Measurements from ENCODE around the gene PRR18. TPM values are rescaled to one million over a fixed set of nuclear protein-coding genes. Genes with fewer than 3 reads are reported as not detected.

PRR18 gene
- total and polyA plus RNA-seq, 2 of the 13 experiments (the other 11 are each of a cell fraction or from before 2014, with no cell fraction given): 0.04 TPM

- H3K4me1 ChIP-seq (ENCODE audit: insufficient read depth, low read length): peaks cover 7% of the 10 kb centered on the region; the same call in 1 of the 2 replicates
- H3K27me3 ChIP-seq (ENCODE audit: control insufficient read depth in 1 of 2, insufficient read depth in 2 of 2, low read length in 2 of 2): peaks cover 2 to 34% of the 10 kb centered on the region in 2 experiments; a peak in 4 of 5 replicates
- H3K9me3 ChIP-seq (ENCODE audit: low read length): no peaks in the 10 kb centered on the region
- POLR2A ChIA-PET: interaction anchor here (1.3 kb wide), 1 partner anchor 104 kb away, joined by 3 read pairs; no protein-coding TSS in a partner anchor
- no peaks in the 10 kb centered on the region for H4K20me1 ChIP-seq (ENCODE audit: insufficient read depth, low read length)
- FAIRE-seq: no peak
- BruUV-seq (replicated peaks): no TSS peak
- 63% methylated on average over 11 of the region's 11 CpGs for WGBS (ENCODE audit: low lambda C conversion rate)
- CTCF ChIA-PET (ENCODE audit: low intra/inter-chr PET ratio, low total read pairs): interaction anchor here (3.6 kb wide), 1 partner anchor 123 kb away, joined by 52 read pairs; no protein-coding TSS in a partner anchor
- no peaks in the 10 kb centered on the region for H3K36me3 ChIP-seq (replicated peaks in 1 of 2; ENCODE audit: control insufficient read depth in 1 of 2, insufficient read depth in 2 of 2, low read length in 2 of 2)
- ATAC-seq: no peak
- H3K9ac ChIP-seq (ENCODE audit: insufficient read depth, low read depth, low read length): no peak overlapping the region
- no peak overlapping the region for H3K27ac ChIP-seq (ENCODE audit: extremely low read length, insufficient read depth, low read length)
- H3K79me2 ChIP-seq (ENCODE audit: insufficient read depth, low read length): no peaks in the 10 kb centered on the region
- DNase-seq (ENCODE audit: low spot score): no peak
- no peak for TF ChIP-seq HNRNPUL1 (IDR thresholded peaks at IDR 0.05; ENCODE audit: low read depth, low read length)
- TF ChIP-seq PHB2 (IDR thresholded peaks at IDR 0.05; ENCODE audit: partially characterized antibody): no peak
- no peak for TF ChIP-seq MEIS1 (CRISPR knock-in tag; IDR thresholded peaks at IDR 0.05; ENCODE audit: borderline replicate concordance)
- TF ChIP-seq ZNF75D (CRISPR knock-in tag; IDR thresholded peaks at IDR 0.05; ENCODE audit: borderline replicate concordance): no peak
- TF ChIP-seq ZMAT5 (CRISPR knock-in tag; IDR thresholded peaks at IDR 0.05; ENCODE audit: borderline replicate concordance, low read depth): no peak
- TF ChIP-seq ZNF746 (CRISPR knock-in tag; IDR thresholded peaks at IDR 0.05): no peak
- no peak for TF ChIP-seq SIN3B (IDR thresholded peaks at IDR 0.05; ENCODE audit: low read length)
- no peak for TF ChIP-seq MLLT10 (CRISPR knock-in tag; IDR thresholded peaks at IDR 0.05)
- no peak for TF ChIP-seq ZNF576 (CRISPR knock-in tag; IDR thresholded peaks at IDR 0.05)
- TF ChIP-seq SNAPC5 (CRISPR knock-in tag; IDR thresholded peaks at IDR 0.05; ENCODE audit: borderline replicate concordance): no peak
- in situ Hi-C loops (cut with HindIII; ENCODE audit: extremely low pct_ligation_motif_present, low pct_unique_long_range_greater_than_20kb): loop anchor here (5.0 kb wide), 1 partner anchor 124 kb away; no protein-coding TSS in a partner anchor
- intact Hi-C loops (cut with micrococcal nuclease; ENCODE audit: unreplicated experiment): loop anchor here (5.0 to 10.0 kb wide), 3 partner anchors 104 to 314 kb away; partner anchors contain the start of gene MPC1
- H3K4me2 ChIP-seq (ENCODE audit: low read depth, low read length): no peak overlapping the region
- no peak overlapping the region for H2AFZ ChIP-seq (ENCODE audit: low read length)
- H3K4me3 ChIP-seq (replicated peaks in 1 of 3; ENCODE audit: insufficient read depth in 1 of 3, low read depth in 2 of 3, low read length in 3 of 3): no peak overlapping the region
Observed at GRCh38 chr6:166277892-166278578, 30.2 kb downstream of the PRR18 start.

Measured in HepG2 (cell line).